Mammary epithelial cell (primary cell): ENCODE results near the gene NCEH1.

Experiments used
- EZH2 ChIP-seq: IDR thresholded peaks from 2 replicates; pipeline ENCODE4 v1.6.1; 2012; ENCODE audit warnings: low read length, inconsistent platforms, borderline replicate concordance
- TF ChIP-seq, protein P1 (sequence below), 2 donors: IDR thresholded peaks in 1 of 2; conservative IDR thresholded peaks in 1 of 2; 2 replicates each; pipeline ENCODE4 v1.5.1; 2011 to 2012; ENCODE audit warnings: inconsistent platforms in 2 of 2, low read length in 2 of 2, mild to moderate bottlenecking in 2 of 2, control low read depth in 1 of 2, low read depth in 1 of 2; ENCODE audit not compliant: insufficient read depth in 1 of 2; ENCODE audit errors: extremely low read depth in 1 of 2

DNA sequence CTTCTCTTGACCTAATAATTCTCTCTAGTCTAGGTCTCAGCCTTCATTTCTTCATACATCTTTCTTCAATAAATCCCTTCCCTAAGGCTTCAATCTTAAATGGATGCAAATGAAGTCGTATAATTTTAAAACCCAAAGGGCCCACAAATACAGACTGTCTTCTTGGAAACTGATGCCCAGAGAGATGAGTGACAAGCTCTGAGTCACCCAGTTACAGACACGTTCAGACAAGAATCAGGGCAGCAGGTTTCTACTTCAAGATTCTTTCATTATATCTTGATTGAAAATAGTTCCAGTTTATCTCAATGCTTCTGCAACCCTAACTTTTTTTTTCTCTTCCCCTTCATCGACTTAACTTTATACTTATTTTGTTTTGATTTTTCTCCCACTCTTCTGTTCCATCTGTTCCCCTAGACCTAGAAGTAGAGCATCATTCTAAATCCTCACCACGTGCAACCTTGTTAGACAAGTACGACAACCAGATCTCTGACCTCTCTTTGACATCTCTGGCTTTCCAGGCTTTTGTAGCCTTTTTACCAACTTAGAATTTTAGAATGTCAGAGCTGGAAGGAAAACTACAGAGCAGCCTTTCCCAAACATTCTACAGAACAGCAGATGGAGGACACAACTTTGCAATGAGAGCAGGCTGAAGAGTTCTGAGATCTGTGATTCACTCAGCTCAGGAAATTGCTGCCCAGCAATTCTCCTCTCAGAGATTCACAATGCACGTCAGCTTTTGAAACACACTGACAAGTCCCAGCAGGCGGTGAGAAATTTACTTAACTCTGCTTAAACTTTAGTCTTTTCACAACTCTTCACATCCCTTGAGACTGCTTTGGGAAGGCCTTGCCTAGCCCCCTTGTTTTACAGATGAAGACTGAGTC, 25.3 kb downstream of the NCEH1 start:
- TF ChIP-seq, protein P1, sequence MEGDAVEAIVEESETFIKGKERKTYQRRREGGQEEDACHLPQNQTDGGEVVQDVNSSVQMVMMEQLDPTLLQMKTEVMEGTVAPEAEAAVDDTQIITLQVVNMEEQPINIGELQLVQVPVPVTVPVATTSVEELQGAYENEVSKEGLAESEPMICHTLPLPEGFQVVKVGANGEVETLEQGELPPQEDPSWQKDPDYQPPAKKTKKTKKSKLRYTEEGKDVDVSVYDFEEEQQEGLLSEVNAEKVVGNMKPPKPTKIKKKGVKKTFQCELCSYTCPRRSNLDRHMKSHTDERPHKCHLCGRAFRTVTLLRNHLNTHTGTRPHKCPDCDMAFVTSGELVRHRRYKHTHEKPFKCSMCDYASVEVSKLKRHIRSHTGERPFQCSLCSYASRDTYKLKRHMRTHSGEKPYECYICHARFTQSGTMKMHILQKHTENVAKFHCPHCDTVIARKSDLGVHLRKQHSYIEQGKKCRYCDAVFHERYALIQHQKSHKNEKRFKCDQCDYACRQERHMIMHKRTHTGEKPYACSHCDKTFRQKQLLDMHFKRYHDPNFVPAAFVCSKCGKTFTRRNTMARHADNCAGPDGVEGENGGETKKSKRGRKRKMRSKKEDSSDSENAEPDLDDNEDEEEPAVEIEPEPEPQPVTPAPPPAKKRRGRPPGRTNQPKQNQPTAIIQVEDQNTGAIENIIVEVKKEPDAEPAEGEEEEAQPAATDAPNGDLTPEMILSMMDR (conservative IDR thresholded peaks at IDR 0.05 in 1 of 2, IDR thresholded peaks at IDR 0.05 in 1 of 2; ENCODE audit: extremely low read depth in 1 of 2, insufficient read depth in 1 of 2, low read depth in 1 of 2, low read length in 2 of 2): no peak
- TF ChIP-seq EZH2: no peak
